Body of pancreas (tissue), 4 donors: ENCODE results near the gene PPIL4.
A peak's percentile ranks its signal among the peaks of the same experiment; 100 is the strongest.

Source experiments
- POLR2A ChIP-seq, 3 donors: fragments of 450-650 bp; IDR thresholded peaks; one replicate each; pipeline ENCODE4 v1.6.1; 2016; ENCODE audit warnings: antibody characterized with exemption in 3 of 3, mild to moderate bottlenecking in 2 of 3
- TF ChIP-seq, protein P1 (sequence below), 7 experiments: fragments of 450-650 bp in 4 of 7; fragments of 200-600 bp in 3 of 7; sonication (generic) in 3 of 7; IDR thresholded peaks; one replicate each; pipeline ENCODE4 v1.5.1; 2016 to 2019; ENCODE audit warnings: antibody characterized with exemption in 7 of 7

DNA sequence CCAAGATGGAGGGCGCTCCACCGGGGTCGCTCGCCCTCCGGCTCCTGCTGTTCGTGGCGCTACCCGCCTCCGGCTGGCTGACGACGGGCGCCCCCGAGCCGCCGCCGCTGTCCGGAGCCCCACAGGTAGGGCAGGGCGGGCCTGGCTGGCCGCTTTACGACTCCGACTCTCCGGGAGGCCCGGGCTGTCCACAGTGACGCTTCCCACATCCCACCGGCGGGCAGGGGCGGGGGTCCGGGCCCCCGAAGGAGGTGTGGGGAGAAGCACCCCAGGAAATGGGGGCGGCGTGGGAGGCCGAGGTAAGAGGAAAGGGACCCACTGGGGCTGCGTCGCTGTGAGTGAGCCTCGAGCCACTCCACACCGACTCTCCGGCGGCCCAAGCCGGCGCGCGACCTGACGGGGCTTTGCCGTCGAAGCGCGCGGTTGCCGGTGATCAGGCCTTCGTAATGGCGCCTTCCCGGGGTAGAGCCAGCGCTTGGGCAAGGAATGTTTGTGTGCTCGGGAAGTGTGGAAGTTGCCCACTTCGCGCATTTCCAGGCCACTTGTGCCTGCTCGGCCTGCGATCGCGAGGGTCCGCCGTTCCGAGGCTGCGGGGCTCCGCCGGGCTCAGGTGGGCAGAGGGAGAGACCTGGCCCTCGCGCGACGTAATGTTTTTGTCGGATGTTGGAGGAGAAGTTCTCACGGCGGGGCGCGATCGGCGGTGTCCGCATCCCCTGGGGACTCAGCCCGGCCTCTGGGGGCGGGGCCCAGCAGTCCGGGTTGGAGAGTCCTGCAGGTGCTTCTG lies 20.8 kb upstream of the PPIL4 start:
- TF ChIP-seq, protein P1, sequence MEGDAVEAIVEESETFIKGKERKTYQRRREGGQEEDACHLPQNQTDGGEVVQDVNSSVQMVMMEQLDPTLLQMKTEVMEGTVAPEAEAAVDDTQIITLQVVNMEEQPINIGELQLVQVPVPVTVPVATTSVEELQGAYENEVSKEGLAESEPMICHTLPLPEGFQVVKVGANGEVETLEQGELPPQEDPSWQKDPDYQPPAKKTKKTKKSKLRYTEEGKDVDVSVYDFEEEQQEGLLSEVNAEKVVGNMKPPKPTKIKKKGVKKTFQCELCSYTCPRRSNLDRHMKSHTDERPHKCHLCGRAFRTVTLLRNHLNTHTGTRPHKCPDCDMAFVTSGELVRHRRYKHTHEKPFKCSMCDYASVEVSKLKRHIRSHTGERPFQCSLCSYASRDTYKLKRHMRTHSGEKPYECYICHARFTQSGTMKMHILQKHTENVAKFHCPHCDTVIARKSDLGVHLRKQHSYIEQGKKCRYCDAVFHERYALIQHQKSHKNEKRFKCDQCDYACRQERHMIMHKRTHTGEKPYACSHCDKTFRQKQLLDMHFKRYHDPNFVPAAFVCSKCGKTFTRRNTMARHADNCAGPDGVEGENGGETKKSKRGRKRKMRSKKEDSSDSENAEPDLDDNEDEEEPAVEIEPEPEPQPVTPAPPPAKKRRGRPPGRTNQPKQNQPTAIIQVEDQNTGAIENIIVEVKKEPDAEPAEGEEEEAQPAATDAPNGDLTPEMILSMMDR (IDR thresholded peaks at IDR 0.05) = peak in 1 of 7 experiments; percentile 11
- peak; percentile 45 to 66 (median 66) for TF ChIP-seq POLR2A (IDR thresholded peaks at IDR 0.05)
